ENCODE measurements around the gene NTHL1. TPM values are rescaled to one million over a fixed set of nuclear protein-coding genes. Genes with fewer than 3 reads are reported as not detected.

The NTHL1 gene
- total RNA-seq, 4 donors from 2014 or later, result 6.1 to 38.7 (median 25.0) TPM

DNA sequence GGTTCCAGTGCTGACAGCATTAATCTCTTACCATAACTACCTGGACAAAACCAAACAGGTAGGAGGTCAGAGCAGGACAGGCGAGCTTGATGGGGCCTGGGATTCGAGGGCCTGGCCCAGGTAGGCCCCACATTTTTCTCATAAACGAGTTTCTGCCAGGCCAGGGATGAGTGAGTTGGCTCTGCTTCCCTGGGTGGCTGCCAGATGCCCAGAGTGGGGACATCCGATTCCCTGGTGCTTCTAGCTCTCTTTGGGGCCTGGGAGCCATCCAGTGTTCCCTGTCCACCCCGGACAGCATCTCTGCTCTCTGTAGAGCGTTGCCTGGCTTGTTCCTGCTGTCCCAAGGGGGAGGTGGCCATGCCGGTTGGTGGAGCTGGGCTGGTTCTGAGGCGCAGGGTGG, 25.3 kb upstream of the NTHL1 start:
- intact Hi-C loops (cut with DNase I), result no loop called here
- peaks cover 38 to 49% of the 10 kb centered on the region in 2 donors for H3K36me3 ChIP-seq
- no peak overlapping the region for H3K4me3 ChIP-seq (replicated peaks in 1 of 3)
- DNase-seq, result peak; percentile 95 to 98
- 36 to 48% methylated on average over 6 to 8 of the region's 8 CpGs for WGBS, 2 donors
- H3K4me1 ChIP-seq, result peaks cover 12 to 21% of the 10 kb centered on the region in 2 donors
- TF ChIP-seq POLR2A (IDR thresholded peaks at IDR 0.05), result no peak
- TF ChIP-seq, protein P1, sequence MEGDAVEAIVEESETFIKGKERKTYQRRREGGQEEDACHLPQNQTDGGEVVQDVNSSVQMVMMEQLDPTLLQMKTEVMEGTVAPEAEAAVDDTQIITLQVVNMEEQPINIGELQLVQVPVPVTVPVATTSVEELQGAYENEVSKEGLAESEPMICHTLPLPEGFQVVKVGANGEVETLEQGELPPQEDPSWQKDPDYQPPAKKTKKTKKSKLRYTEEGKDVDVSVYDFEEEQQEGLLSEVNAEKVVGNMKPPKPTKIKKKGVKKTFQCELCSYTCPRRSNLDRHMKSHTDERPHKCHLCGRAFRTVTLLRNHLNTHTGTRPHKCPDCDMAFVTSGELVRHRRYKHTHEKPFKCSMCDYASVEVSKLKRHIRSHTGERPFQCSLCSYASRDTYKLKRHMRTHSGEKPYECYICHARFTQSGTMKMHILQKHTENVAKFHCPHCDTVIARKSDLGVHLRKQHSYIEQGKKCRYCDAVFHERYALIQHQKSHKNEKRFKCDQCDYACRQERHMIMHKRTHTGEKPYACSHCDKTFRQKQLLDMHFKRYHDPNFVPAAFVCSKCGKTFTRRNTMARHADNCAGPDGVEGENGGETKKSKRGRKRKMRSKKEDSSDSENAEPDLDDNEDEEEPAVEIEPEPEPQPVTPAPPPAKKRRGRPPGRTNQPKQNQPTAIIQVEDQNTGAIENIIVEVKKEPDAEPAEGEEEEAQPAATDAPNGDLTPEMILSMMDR (IDR thresholded peaks at IDR 0.05), result no peak
- peak overlapping the region; percentile 78 to 82 (median 80) for H3K27ac ChIP-seq
- no peaks in the 10 kb centered on the region for H3K9me3 ChIP-seq
- H3K27me3 ChIP-seq, result no peaks in the 10 kb centered on the region

DNA sequence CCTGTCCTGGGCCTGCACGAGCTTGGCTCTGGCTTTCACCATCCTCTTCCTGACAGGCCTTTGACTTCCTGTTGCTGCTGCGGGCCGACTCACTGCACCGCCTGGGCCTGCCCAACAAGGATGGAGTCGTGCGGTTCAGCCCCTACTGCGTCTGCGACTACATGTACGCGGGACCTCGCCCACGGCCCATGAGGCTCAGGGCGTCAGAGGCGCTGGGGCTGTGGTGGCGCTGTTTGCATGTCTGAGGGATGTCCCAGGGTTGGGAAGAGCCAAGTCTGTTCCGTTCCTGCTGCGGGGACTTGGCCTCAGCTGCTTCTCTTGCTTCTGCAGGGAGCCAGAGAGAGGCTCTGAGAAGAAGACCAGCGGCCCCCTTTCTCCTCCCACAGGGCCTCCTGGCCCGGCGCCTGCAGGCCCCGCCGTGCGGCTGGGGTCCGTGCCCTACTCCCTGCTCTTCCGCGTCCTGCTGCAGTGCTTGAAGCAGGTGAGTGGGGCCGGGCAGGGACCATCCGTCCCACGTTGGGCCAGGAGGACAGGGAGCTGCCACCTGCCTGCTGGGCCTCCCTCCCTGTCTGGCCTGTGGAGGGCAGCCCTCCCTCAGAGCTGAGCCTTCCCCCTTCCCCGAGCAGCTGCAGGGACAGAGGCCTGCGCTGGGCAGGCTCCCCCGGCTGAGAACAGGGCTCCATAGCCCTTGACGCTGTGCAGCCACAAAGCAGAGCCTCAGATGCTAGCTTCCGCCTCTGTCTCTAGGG, 24.0 kb upstream of the NTHL1 start:
- Histone ChIP-seq H3K4me3 (replicated peaks in 1 of 3) (no peak overlapping the region), H3K27ac (peak overlapping the region; percentile 78 to 82 (median 80)), H3K4me1 (peaks cover 12 to 21% of the 10 kb centered on the region in 2 donors), H3K36me3 (peaks cover 28 to 43% of the 10 kb centered on the region in 2 donors), H3K27me3 (no peaks in the 10 kb centered on the region), H3K9me3 (no peaks in the 10 kb centered on the region)
- no peak for DNase-seq
- intact Hi-C loops (cut with DNase I), result no loop called here
- TF ChIP-seq, protein P1 (IDR thresholded peaks at IDR 0.05), result no peak
- no peak for TF ChIP-seq POLR2A (IDR thresholded peaks at IDR 0.05)
- WGBS, 2 donors, result 67 to 85% methylated on average over 13 to 17 of the region's 34 CpGs

DNA sequence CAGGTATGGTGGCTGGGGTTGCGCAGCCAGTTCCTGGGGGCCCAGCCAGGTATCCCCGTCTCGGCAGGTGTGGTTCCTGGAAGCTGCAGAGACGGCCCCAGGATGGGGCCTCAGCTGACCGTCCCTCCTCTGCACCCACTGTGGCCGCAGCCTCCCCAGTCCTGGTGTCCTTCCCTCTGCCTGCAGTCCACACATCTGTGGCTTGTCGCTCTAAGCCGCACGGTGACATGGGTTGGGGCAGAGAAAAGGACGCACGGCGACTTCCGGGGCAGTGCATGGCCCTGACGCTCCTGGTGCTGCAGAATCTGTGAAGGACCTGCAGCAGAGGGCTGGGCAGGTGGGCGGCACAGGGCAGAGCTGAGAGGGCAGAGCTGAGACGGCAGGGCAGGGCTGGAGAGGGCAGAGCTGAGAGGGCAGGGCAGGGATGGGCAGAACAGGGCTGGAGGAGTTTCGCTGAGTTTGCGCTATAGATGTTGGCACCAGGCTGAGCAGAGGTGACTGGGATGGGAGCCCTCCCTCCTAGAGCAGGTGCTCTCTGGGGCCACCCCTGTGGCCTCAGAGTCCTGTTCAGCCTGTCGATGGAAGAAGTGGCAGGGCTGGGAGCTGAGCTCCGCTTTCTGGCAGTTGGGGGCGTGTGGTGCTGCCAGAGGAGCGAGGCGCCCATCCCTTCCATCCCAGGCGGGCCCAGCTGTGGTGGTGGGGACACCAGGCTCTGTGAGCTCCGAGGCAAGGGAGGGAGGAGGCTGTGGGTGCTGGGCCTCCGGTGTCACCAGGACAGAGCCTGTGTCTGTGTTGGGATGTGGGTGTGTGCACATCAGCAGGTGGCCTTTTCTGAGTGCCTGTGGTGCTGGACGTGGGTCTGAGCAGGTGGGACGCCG, 23.2 kb upstream of the NTHL1 start:
- Histone ChIP-seq H3K4me3 (replicated peaks in 1 of 3) (no peak overlapping the region), H3K36me3 (peaks cover 29 to 41% of the 10 kb centered on the region in 2 donors), H3K27me3 (no peaks in the 10 kb centered on the region), H3K9me3 (no peaks in the 10 kb centered on the region), H3K4me1 (peaks cover 12 to 21% of the 10 kb centered on the region in 2 donors), H3K27ac (no peak overlapping the region)
- no peak for TF ChIP-seq POLR2A (IDR thresholded peaks at IDR 0.05)
- TF ChIP-seq, protein P1 (IDR thresholded peaks at IDR 0.05), result no peak
- DNase-seq, result no peak
- 94 to 95% methylated on average over 19 to 22 of the region's 29 CpGs for WGBS, 2 donors
- intact Hi-C loops (cut with DNase I), result no loop called here

DNA sequence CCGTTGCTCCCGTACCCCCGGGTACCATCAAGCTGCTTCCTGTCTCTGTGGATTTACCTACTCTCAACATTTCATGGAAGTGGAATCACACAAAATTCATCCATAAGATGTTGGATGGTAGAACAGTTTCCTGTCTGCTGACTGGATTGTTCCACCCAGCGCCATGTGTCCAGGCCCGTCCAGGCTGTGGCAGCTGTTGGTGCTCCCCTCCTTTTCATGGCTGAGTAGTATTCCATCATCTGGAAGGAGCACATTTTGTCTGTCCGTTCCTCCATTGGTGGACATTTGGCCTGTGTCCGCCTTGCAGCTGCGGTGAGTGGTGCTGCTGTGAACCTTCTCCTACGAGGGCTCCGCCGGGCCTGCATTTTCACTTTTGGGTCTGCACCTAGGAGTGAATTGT, 18.5 kb upstream of the NTHL1 start:
- Histone ChIP-seq H3K27ac (no peak overlapping the region), H3K36me3 (peaks cover 29 to 51% of the 10 kb centered on the region in 2 donors), H3K4me3 (replicated peaks in 1 of 3) (no peak overlapping the region), H3K27me3 (no peaks in the 10 kb centered on the region), H3K4me1 (no peaks in the 10 kb centered on the region), H3K9me3 (no peaks in the 10 kb centered on the region)
- 98 to 99% methylated on average over 9 to 11 of the region's 11 CpGs for WGBS, 2 donors
- no peak for DNase-seq
- TF ChIP-seq POLR2A (IDR thresholded peaks at IDR 0.05), result no peak
- TF ChIP-seq, protein P1 (IDR thresholded peaks at IDR 0.05), result no peak
- intact Hi-C loops (cut with DNase I), result no loop called here
